K562 (cell line): Measurements from ENCODE around the gene UFL1. TPM values are rescaled to one million over a fixed set of nuclear protein-coding genes. Genes with fewer than 3 reads are reported as not detected.
A peak's percentile ranks its signal among the peaks of the same experiment; 100 is the strongest.

Experiments
- CBX8 ChIP-seq: fragments of 200-600 bp; sonication (generic); IDR thresholded peaks from 2 replicates; pipeline ENCODE4 v1.6.1; 2012; ENCODE audit warnings: borderline replicate concordance, mixed run types, low read depth, mild to moderate bottlenecking, moderate library complexity, mixed read lengths, low read length, control low read depth, inconsistent platforms; ENCODE audit not compliant: poor library complexity, severe bottlenecking; ENCODE audit errors: extremely low read depth
- CREB3 ChIP-seq: fragments of 450-650 bp; conservative IDR thresholded peaks from 2 replicates; pipeline ENCODE4 v1.6.1; 2016; ENCODE audit warnings: missing genetic modification characterization, low read depth, mild to moderate bottlenecking, missing compliant biosample characterization, moderate library complexity
- FOS ChIP-seq: IDR thresholded peaks from 3 replicates; pipeline ENCODE4 v1.6.1; 2011; ENCODE audit not compliant: insufficient read length; ENCODE audit errors: extremely low read depth
- JUNB ChIP-seq: fragments of 450-650 bp; formaldehyde crosslinking; conservative IDR thresholded peaks from 2 replicates; pipeline ENCODE4 v1.4.0; 2020; ENCODE audit warnings: mild to moderate bottlenecking
- KLF6 ChIP-seq: fragments of 250-450 bp; sonication (Bioruptor Pico); IDR thresholded peaks from 2 replicates; pipeline ENCODE4 v1.4.0; 2020; ENCODE audit warnings: mild to moderate bottlenecking, moderate library complexity, borderline replicate concordance
- NCOA2 ChIP-seq, 2 experiments: fragments of 450-650 bp; IDR thresholded peaks; 2 replicates each; pipeline ENCODE4 v1.6.1; 2018; ENCODE audit warnings: mild to moderate bottlenecking in 2 of 2, moderate library complexity in 1 of 2; ENCODE audit not compliant: partially characterized antibody in 2 of 2
- NR2C1 ChIP-seq, 2 experiments: fragments of 450-650 bp; IDR thresholded peaks; 2 replicates each; pipeline ENCODE4 v1.6.1; 2017; ENCODE audit warnings: mild to moderate bottlenecking in 2 of 2, antibody characterized with exemption in 1 of 2, inconsistent platforms in 1 of 2, missing compliant biosample characterization in 1 of 2, missing genetic modification characterization in 1 of 2
- NR3C1 ChIP-seq: sonication (generic); formaldehyde crosslinking; IDR thresholded peaks from 2 replicates; pipeline ENCODE4 v1.8.1; 2022; ENCODE audit warnings: missing genetic modification reagents
- POLR2AphosphoS2 ChIP-seq: IDR thresholded peaks from 2 replicates; pipeline ENCODE4 v1.6.1; 2012; ENCODE audit warnings: low read length, improper control_type of control experiment
- RFX1 ChIP-seq: fragments of 450-650 bp; IDR thresholded peaks from 2 replicates; pipeline ENCODE4 v1.6.1; 2016; ENCODE audit warnings: mild to moderate bottlenecking, moderate library complexity
- TAF7 ChIP-seq: fragments of 450-650 bp; IDR thresholded peaks from 2 replicates; pipeline ENCODE4 v1.6.1; 2016; ENCODE audit warnings: missing genetic modification characterization, missing compliant biosample characterization
- TGIF2 ChIP-seq: sonication (generic); formaldehyde crosslinking; IDR thresholded peaks from 2 replicates; pipeline ENCODE4 v1.8.1; 2022; ENCODE audit warnings: mild to moderate bottlenecking, missing genetic modification reagents, moderate library complexity
- ZNF174 ChIP-seq: fragments of 250-450 bp; sonication (Bioruptor Pico); IDR thresholded peaks from 2 replicates; pipeline ENCODE4 v1.4.0; 2020; ENCODE audit warnings: mild to moderate bottlenecking
- ZNF277 ChIP-seq: fragments of 250-450 bp; sonication (Bioruptor Pico); IDR thresholded peaks from 2 replicates; pipeline ENCODE4 v1.8.0; 2022; ENCODE audit warnings: inconsistent platforms, mild to moderate bottlenecking, moderate library complexity, borderline replicate concordance
- ZNF407 ChIP-seq: fragments of 450-650 bp; IDR thresholded peaks from 2 replicates; pipeline ENCODE4 v1.6.1; 2016; ENCODE audit warnings: low read depth
- polyA plus RNA-seq, 8 experiments: library from polyadenylated mRNA; depleted of rRNA in 4 of 8; stranded (reverse) in 5 of 8; unstranded in 3 of 8; fragments of >200 nt; fragmentation: Nextera tagmentation in 2 of 8; fragmentation: Illumina TruSeq in 1 of 8; extraction: Ambion mirVana in 2 of 8; extraction: Trizol in 1 of 8; gene quantifications; 2 replicates each; pipeline versions ENCODE4 v1.2.1 to v1.2.3, GENCODE V29; 2011 to 2014; ENCODE audit warnings: inconsistent platforms in 1 of 8, missing spikeins in 1 of 8
- total RNA-seq, 7 experiments: library from RNA; depleted of rRNA in 6 of 7; stranded (reverse); fragments of >200 nt in 6 of 7; fragmentation: Illumina TruSeq in 2 of 7; extraction: Trizol in 2 of 7; gene quantifications; 2 replicates each; pipeline versions ENCODE4 v1.2.1 to v1.2.3, GENCODE V29; 2011 to 2021; ENCODE audit warnings: low replicate concordance in 1 of 7

UFL1 gene
- total and polyA plus RNA-seq, 9 of the 15 experiments (the other 6 are each of a cell fraction or from before 2014, with no cell fraction given) = 10.9 to 23.1 (median 18.3) TPM

GRCh38 chr6:96520171-96521115 is 1.2 kb upstream of the UFL1 start (continued):
- TF ChIP-seq NR3C1 (CRISPR knock-in tag) = no peak
- TF ChIP-seq TGIF2 (CRISPR knock-in tag) = no peak
- no peak for TF ChIP-seq ZNF277 (CRISPR knock-in tag)
- TF ChIP-seq FOS = no peak
- peak; percentile 78 for TF ChIP-seq RFX1
- TF ChIP-seq ZNF174 (CRISPR knock-in tag) = no peak
- TF ChIP-seq CREB3 (tag) = peak; percentile 91
- peak; percentile 88 for TF ChIP-seq KLF6 (CRISPR knock-in tag)
- TF ChIP-seq TAF7 = 0 out of 2 replicates have a peak, but pooled peaks have one; percentile 34
- TF ChIP-seq NR2C1 (IDR thresholded peaks at IDR 0.05) = no peak
- peak; percentile 85 for TF ChIP-seq NR2C1 (tag; IDR thresholded peaks at IDR 0.05)
- TF ChIP-seq POLR2AphosphoS2 = no peak
- TF ChIP-seq ZNF407 = no peak
- no peak for TF ChIP-seq CBX8
- no peak for TF ChIP-seq JUNB (CRISPR knock-in tag)
- no peak for TF ChIP-seq NCOA2 (IDR thresholded peaks at IDR 0.05; ENCODE audit: partially characterized antibody in 2 of 2)
